Nephron progenitor cell (in vitro differentiated cells): ENCODE results near the gene MGMT.

Experiments used
- DNase-seq: peaks from one replicate; pipeline ENCODE4 v3.0.0; 2021
- H3K27ac Mint-ChIP-seq: 2 replicates; pipeline ENCODE4 v1.8.0; 2021; ENCODE audit warnings: mild to moderate bottlenecking, moderate library complexity, mixed read lengths
- H3K27me3 Mint-ChIP-seq: 2 replicates; pipeline ENCODE4 v1.8.0; 2021; ENCODE audit warnings: mild to moderate bottlenecking, low read depth, mixed read lengths; ENCODE audit not compliant: poor library complexity
- H3K36me3 Mint-ChIP-seq: 2 replicates; pipeline ENCODE4 v1.8.0; 2021; ENCODE audit warnings: low read depth, mixed read lengths
- H3K4me1 Mint-ChIP-seq: 2 replicates; pipeline ENCODE4 v1.8.0; 2021; ENCODE audit warnings: mixed read lengths
- H3K4me3 Mint-ChIP-seq: 2 replicates; pipeline ENCODE4 v1.8.0; 2021; ENCODE audit warnings: mild to moderate bottlenecking, moderate library complexity, mixed read lengths
- H3K9me3 Mint-ChIP-seq: 2 replicates; pipeline ENCODE4 v1.8.0; 2021; ENCODE audit warnings: mild to moderate bottlenecking, moderate library complexity, mixed read lengths
- TF ChIP-seq, protein P1 (sequence below): fragments of 200-600 bp; sonication (generic); IDR thresholded peaks from 2 replicates; pipeline ENCODE4 v1.5.0; 2021; ENCODE audit warnings: antibody characterized with exemption

Gene MGMT

DNA sequence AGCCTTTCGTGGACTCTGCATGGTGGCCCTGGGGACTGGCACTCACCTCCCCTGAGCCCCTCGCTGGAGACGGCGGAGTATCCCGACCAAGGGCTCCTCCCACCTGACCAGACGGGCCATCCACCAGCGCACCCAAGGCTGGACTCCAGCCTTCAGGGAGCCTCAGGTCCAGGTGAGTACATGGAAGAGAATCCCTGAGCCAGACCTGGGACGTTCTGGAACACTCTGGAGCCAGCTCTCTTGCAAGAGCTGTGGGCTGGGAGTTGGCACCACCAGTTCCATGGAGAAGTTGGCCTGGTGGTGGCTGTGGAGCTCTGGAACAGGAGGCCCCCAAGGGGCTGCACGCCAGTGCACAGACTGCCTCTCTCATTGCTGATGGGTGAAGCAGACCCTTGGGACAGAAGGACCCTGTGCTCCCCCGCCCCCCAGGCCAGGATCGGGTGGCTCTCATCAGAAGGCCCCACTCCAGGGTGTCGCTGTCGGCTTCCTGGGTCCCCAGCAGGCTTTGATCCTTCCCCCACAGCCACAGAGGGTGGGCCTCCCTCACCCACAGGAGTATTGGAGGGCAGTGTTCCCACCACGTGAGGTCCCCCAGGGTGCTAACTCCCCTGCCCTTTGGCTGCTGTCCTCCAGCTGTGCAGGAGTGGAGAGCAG lies 307.2 kb downstream of the MGMT start:
- no peak for DNase-seq
- Mint-ChIP-seq H3K4me3 (no peak overlapping the region), H3K27ac (no peak overlapping the region), H3K4me1 (peaks cover 25% of the 10 kb centered on the region), H3K9me3 (no peaks in the 10 kb centered on the region), H3K36me3 (peaks cover 28% of the 10 kb centered on the region), H3K27me3 (no peaks in the 10 kb centered on the region)
- TF ChIP-seq, protein P1, sequence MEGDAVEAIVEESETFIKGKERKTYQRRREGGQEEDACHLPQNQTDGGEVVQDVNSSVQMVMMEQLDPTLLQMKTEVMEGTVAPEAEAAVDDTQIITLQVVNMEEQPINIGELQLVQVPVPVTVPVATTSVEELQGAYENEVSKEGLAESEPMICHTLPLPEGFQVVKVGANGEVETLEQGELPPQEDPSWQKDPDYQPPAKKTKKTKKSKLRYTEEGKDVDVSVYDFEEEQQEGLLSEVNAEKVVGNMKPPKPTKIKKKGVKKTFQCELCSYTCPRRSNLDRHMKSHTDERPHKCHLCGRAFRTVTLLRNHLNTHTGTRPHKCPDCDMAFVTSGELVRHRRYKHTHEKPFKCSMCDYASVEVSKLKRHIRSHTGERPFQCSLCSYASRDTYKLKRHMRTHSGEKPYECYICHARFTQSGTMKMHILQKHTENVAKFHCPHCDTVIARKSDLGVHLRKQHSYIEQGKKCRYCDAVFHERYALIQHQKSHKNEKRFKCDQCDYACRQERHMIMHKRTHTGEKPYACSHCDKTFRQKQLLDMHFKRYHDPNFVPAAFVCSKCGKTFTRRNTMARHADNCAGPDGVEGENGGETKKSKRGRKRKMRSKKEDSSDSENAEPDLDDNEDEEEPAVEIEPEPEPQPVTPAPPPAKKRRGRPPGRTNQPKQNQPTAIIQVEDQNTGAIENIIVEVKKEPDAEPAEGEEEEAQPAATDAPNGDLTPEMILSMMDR = no peak

DNA sequence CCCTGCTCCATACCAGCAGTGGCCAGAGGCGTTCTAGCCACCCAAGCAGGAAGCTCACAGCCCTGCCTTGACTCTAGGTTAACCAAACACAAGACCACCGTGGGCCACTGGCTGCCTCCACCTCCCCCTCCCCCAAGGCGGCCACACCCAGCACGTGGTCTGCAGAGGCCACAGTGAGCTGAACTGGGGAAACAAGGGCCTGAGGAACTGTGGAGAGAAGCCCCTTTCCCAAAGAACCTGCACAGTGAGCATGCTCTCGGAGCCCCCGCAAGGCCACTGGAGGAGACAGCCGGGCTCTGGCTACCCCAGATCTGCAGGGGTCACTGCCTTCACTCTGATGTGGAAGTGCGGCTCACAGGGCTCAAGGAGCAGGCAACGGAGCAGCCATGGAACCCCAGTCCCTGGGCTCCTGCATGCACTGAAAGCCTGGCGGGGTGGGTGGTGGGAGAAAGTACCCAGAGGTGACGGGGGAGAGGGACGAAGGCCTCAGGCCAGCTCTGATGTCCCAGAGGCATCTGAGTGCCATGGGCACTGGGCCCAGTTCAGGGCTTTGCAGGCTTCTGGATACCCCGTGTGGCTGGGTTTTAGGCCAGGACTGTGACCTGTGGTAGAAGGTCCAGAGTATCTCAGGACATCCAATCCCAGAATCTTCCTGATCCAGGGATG lies 307.8 kb downstream of the MGMT start:
- H3K9me3 Mint-ChIP-seq = no peaks in the 10 kb centered on the region
- no peak overlapping the region for H3K4me3 Mint-ChIP-seq
- H3K27ac Mint-ChIP-seq = no peak overlapping the region
- peaks cover 23% of the 10 kb centered on the region for H3K36me3 Mint-ChIP-seq
- TF ChIP-seq, protein P1 = no peak
- H3K27me3 Mint-ChIP-seq = no peaks in the 10 kb centered on the region
- DNase-seq = no peak
- peaks cover 19% of the 10 kb centered on the region for H3K4me1 Mint-ChIP-seq

DNA sequence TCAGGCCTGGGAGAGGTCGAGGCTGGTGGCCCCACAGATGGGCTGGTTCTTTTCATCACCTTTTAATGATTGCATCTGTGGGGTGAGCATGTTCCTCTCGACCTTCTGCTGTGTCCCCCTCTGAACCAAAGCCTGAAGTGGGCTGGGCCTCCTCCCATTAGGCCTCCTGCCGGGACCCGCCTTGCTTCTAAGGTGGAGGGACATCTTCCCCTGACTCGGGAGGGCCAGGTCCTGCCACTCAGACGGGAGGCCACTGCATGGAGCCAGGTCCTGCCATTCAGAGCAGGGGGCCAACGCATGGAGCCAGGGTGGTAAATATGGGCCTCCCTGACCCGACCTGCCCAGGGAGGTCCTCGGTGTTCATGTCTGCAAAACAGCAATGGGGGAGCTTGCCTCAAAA lies 308.6 kb downstream of the MGMT start:
- H3K36me3 Mint-ChIP-seq = peaks cover 19% of the 10 kb centered on the region
- H3K9me3 Mint-ChIP-seq = no peaks in the 10 kb centered on the region
- TF ChIP-seq, protein P1 = no peak
- no peaks in the 10 kb centered on the region for H3K27me3 Mint-ChIP-seq
- no peak for DNase-seq
- H3K27ac Mint-ChIP-seq = no peak overlapping the region
- H3K4me3 Mint-ChIP-seq = no peak overlapping the region
- peaks cover 15% of the 10 kb centered on the region for H3K4me1 Mint-ChIP-seq

DNA sequence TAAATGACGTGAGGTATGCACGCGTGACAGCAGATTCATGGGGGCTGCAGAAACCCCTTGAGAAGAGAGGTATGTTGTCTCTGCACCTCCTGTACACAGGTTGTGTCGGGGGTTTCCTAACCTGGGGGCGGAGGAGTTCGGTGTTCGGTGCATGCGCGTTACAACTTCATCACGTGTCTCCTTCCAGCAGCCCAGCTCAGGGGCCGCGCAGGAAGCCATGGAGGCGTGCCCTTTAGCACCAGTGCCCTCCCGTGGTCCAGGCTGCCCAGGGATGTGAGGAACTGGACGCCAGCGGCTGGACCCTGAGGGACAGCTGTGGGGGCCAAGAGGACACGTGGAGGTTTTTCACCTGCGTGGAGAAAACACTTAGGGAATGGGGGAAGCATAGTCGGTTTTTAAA lies 310.6 kb downstream of the MGMT start:
- TF ChIP-seq, protein P1 = no peak
- peak overlapping the region; percentile 57 for H3K27ac Mint-ChIP-seq
- H3K4me1 Mint-ChIP-seq = peaks cover 5% of the 10 kb centered on the region
- no peaks in the 10 kb centered on the region for H3K27me3 Mint-ChIP-seq
- H3K4me3 Mint-ChIP-seq = no peak overlapping the region
- peaks cover 6% of the 10 kb centered on the region for H3K36me3 Mint-ChIP-seq
- no peaks in the 10 kb centered on the region for H3K9me3 Mint-ChIP-seq
- DNase-seq = no peak

DNA sequence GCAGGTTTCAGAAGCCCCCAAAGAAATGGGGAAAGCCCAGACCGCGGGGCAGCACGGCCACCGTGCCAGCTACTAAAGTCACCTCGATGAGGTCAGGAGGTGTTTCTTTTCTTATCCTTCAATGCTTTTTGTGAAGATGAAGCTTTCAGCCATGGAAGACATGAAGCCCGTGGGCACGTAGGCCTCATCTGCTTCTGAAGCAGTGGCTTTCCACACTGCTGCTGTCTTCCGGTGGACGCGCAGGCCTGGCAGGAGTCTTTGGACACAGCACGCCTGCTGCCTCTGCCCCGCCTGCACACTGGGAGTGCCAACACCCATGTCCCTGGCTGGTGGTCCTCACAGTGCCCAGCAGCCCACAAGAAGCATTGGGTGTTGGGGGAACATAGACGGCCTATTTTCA lies 311.5 kb downstream of the MGMT start:
- H3K36me3 Mint-ChIP-seq = peaks cover 6% of the 10 kb centered on the region
- no peak overlapping the region for H3K27ac Mint-ChIP-seq
- H3K9me3 Mint-ChIP-seq = no peaks in the 10 kb centered on the region
- H3K4me1 Mint-ChIP-seq = peaks cover 5% of the 10 kb centered on the region
- no peak overlapping the region for H3K4me3 Mint-ChIP-seq
- TF ChIP-seq, protein P1 = no peak
- no peak for DNase-seq
- no peaks in the 10 kb centered on the region for H3K27me3 Mint-ChIP-seq
